ENCODE data around the gene CORO7.

DNA sequence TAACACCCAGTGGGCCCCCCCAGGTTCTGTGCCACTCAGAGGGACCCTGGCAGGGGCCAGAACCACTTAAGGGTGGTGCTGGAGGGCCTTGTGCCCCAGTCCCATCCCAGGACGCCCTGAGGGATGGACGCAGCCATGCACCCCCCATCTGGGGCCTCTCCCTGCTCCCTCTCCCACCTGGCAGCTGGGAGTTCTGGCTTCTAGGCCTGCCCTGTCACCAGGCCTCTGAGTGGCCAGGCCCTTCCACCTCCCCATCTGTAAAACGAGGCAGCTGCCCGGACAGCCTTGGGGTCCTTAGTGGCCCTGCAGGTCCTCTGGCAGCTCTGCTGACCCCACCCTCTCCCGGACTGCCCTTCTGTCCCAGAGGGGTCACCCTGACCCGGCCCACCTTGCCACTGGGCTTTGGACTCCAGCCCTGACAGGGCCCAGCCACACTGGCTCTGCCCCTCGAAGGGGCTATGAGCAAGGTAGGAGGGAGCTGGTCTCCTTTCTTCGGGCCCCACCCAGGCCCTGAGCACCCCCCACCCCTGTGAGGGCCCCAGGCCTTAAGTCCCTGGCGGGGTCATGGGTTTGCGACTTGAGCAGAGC, 77.6 kb downstream of the CORO7 start:
- TF ChIP-seq, protein P1, sequence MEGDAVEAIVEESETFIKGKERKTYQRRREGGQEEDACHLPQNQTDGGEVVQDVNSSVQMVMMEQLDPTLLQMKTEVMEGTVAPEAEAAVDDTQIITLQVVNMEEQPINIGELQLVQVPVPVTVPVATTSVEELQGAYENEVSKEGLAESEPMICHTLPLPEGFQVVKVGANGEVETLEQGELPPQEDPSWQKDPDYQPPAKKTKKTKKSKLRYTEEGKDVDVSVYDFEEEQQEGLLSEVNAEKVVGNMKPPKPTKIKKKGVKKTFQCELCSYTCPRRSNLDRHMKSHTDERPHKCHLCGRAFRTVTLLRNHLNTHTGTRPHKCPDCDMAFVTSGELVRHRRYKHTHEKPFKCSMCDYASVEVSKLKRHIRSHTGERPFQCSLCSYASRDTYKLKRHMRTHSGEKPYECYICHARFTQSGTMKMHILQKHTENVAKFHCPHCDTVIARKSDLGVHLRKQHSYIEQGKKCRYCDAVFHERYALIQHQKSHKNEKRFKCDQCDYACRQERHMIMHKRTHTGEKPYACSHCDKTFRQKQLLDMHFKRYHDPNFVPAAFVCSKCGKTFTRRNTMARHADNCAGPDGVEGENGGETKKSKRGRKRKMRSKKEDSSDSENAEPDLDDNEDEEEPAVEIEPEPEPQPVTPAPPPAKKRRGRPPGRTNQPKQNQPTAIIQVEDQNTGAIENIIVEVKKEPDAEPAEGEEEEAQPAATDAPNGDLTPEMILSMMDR (IDR thresholded peaks at IDR 0.05 in 4 of 5, conservative IDR thresholded peaks at IDR 0.05 in 1 of 5): no peak
- no peak for TF ChIP-seq POLR2A (IDR thresholded peaks at IDR 0.05)
